ENCODE results near the gene MRGPRX2.

The MRGPRX2 gene

DNA sequence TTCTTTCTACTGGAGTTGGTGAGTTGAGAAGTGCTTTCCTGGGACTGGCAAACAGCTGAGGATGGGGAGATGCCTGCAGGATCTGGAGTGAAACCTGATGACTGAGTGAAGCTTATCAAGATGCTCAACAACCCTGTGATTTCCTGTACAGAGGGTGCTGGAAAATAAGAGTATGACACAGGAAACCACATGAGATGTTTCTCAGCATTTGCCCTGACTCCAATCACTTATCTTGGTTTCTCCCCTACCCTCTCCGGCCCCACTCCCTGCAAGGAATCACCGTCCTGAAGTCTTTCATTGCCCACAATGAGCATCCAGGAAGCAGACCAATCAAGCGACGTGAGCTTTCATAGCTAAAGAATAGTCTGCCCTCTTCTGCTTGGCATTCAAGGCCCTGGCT, at the start of gene MRGPRX2:
Gene MRGPRX2, minus strand, starts transcription at position 89 of the 400 bp plus-strand sequence. CDS start 4,315 bp downstream, outside the sequence.
- no peak for DNase-seq

DNA sequence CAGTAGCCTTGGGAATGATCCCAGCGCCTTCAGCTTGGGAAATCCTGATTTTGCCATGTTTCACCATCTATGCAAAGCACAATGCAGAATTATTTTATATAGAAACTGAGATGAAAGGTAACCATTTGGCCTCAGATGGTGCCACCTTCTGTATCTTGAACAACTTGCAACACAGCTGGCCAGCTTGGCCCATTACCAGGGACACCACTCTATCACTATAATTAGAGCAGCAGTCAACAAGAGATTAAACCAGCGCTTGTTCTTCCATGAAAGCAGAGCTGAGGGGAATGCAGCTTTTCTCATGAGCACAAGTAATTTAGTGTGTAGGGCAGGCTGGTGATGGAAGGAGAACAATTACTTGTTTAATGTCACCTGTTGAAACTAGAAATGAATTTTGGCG, 49.8 kb upstream of the MRGPRX2 start:
- no peak for DNase-seq

- DNase-seq: no peak
Observed at GRCh38 chr11:19107125-19107524, 46.6 kb upstream of the MRGPRX2 start.

DNA sequence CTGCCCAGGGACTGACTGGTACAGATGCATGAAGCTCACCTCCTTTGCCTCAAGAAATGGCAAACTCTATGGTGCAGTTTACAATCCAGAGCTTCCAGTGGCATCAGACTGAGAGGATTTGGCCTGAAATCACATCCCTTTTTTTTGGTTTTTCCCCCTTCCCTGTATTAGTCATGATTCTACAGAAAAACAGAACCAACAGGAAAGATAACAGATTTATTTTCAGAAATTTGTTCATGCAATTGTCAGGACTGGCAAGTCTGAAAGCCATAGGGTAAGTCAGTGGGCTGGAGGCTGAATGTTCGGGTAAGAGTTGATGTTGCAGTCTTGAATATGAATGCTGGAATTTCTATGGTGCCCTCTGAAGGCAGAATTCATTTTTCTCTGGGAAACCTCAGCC, 44.5 kb upstream of the MRGPRX2 start:
- no peak for DNase-seq

GRCh38 chr11:19102521-19102900, 42.0 kb upstream of the MRGPRX2 start:
- DNase-seq: no peak

GRCh38 chr11:19101796-19102520, 41.4 kb upstream of the MRGPRX2 start:
- no peak for DNase-seq

DNA sequence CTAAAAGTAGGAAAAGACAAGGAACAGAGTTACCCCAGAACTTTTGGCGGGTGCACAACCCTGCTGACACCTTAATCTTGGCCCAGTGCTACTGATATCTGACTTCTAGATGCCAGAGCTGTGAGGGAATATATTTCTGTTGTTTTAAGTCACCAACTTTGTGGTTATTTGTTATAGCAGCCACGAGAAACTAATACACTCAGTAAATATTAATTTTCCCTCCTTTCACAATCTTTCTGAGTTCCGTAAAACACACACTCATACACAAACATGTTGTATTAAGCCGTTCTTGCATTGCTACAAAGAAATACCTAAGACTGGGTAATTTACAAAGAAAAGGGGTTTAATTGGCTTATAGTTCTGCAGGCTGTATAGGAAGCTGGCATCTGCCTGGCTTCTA, 40.4 kb upstream of the MRGPRX2 start:
- no peak for DNase-seq

- DNase-seq: no peak
Observed at GRCh38 chr11:19099093-19099492, 38.6 kb upstream of the MRGPRX2 start.

GRCh38 chr11:19094859-19095258, 34.3 kb upstream of the MRGPRX2 start:
- no peak for DNase-seq

DNA sequence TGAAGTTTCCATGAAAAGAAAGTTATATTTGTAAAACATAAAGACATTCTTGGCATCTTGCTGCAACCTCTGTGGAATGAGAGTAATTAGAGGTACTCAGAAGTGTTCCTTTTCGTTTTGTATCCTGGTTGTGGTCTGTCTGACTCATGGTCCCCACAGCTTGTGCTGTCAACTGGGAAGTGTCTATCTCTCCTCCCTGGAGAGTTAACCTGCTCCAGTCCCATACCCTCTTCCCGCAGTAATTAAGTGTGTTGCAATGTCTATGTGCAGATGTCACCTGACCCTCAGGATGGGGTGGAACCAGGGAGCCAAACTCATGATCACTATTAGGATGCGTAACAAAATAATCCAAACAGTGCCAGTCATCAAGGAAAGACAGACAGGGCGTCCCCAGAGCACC, 33.5 kb upstream of the MRGPRX2 start:
- DNase-seq: no peak

DNA sequence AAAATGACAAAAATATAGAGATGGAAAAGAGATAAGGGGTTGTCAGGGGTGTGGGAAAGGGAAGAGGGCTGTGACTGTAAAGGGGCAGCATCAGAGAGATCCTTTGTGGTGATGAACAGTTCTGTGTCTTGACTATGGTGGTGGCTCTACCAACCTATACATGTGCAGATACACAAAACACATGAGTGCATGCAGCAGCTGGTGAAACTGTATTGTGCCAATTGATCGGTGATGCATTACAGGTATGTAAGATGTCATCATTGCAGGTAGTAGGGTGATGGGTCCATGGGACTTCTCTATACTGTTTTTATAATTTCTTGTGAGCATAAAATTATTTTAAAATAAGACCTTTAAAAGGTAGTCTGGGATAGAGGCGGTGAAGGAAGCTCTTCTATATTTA, 32.3 kb upstream of the MRGPRX2 start:
- DNase-seq: no peak

- DNase-seq: no peak
Observed at GRCh38 chr11:19092342-19092741, 31.8 kb upstream of the MRGPRX2 start.

DNA sequence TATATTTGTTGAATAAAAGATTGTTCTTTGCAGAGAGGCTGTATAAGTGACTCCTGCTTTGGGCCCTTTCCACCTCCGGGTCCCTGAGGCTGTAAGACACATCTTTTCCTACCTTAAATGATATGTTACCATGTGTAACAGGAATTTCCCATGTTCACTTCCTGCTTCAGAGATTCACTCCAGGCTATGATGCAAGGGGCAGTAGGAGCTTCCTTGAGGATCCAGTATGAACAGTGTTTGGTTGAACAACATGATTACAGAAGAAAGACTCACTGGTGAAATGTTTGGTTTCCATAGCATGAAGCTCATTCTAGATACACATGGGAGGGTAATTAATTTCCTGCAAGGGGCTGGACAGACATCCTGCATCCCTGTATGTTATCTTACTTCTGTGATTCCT, 30.8 kb upstream of the MRGPRX2 start:
- no peak for DNase-seq

DNA sequence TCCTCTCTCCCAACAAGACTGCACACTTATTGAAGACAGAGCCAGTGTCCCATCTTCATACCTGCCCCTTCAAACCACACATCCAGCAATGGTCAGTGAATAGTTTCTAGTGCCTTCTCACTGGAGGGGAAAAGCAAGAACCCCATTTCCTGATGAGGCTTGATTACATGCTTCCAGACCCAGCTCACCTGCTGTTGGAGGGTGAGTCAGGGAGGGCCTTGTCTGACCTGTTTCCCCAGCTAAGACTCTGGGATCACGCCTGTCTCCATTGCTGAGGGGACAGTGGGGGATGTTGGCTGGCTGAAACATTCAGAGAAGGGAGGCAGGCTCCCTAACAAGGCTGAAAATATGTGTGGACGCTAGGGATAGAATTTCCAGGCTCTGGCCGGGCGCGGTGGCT, 28.9 kb upstream of the MRGPRX2 start:
- DNase-seq: no peak

GRCh38 chr11:19088791-19089190, 28.3 kb upstream of the MRGPRX2 start:
- DNase-seq: no peak

GRCh38 chr11:19087658-19088057, 27.1 kb upstream of the MRGPRX2 start:
- no peak for DNase-seq

DNA sequence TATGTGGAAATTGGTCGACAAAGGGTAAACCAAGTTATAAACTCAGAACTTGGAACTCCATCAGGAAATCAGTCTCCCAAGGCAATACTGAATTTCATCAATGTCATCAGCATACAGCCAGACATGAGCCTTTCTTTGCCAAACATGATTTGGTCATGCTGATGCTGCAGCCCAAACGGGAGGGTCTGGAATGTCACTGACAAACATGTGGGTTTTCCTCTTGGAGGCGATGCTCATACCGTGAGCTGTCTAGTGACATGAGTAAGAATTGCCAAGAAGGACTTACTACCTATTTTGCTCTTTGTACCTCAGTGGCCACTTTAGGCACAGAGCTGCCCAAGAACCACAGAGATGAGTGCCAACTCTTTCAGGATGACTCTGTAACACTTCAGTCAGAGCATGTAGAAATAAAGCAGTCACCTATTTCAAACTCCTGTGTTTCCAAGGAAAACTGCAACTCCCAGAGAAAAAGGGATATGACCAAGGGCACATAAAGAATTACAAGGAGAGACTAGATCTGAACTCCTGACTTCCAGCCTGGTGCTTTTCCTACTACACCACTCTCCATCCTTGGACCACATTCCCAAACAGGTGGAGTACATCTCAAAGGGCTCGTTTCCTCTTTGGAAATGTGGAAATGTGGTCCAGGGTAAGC, 24.3 kb upstream of the MRGPRX2 start:
- DNase-seq: no peak

- DNase-seq: no peak
Observed at GRCh38 chr11:19083166-19083565, 22.6 kb upstream of the MRGPRX2 start.

GRCh38 chr11:19080579-19080993, 20.1 kb upstream of the MRGPRX2 start:
- DNase-seq: no peak

- no peak for DNase-seq
Observed at GRCh38 chr11:19079643-19080440, 19.3 kb upstream of the MRGPRX2 start.

GRCh38 chr11:19077965-19078364, 17.4 kb upstream of the MRGPRX2 start:
- no peak for DNase-seq

DNA sequence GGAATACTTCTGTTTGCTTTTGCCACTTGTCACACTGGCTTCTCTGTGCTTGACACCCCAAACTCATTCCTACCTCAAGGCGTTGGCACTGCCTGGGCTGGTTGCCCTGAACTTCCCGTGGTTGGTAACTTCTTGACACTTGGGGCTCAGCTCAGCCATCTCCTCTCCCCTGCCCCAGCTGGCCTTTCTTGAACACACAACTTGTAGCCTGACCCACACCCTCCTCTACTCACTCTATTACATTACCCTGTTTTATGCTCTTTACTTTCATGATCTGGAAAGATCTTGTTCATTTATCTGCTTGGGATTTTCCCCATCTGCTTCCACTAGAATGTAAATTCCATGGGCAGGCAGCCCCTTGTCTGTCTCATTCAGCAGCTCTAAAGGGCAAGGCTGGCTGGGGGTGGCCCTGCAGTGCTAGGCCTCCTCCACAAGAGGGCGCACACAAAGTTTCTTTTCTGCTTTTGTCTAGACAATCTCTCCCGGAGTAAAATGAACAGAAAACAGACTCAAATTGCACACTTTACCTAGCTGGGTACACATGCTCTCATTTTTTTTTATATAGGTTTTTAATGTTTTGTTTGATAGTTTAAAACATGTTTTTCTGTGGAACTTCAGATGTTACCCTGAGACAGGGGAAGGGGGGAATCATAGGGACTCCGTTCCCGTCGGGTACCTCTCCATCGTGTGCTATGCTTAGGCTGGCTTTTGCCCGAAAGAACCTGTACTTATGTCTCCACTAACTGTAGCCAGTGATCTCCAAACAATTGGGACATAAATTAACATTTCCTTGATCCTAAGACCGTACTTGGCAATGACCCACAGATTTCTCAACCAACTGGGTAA, 16.4 kb upstream of the MRGPRX2 start:
- DNase-seq: no peak

GRCh38 chr11:19075636-19076035, 15.1 kb upstream of the MRGPRX2 start:
- DNase-seq: no peak
